H54 (cell line): ENCODE data around the gene TVP23C.
A peak's percentile ranks its signal among the peaks of the same experiment; 100 is the strongest.
"Not testable (repeated sequence)": the region's sequence is repeated elsewhere in the genome, so short reads cannot be mapped to it uniquely, and the experiment has no call there.

Experiments
- DNase-seq: peaks from one replicate; pipeline ENCODE4 v3.0.0; 2011; ENCODE audit warnings: low spot score, mixed read lengths; ENCODE audit not compliant: insufficient read length
- FAIRE-seq: peaks from 3 replicates; lab custom pipeline; 2011; peaks lifted over from hg19 to GRCh38; lab: Jason Lieb, UNC
- POLR2A ChIP-seq: IDR thresholded peaks from 2 replicates; pipeline ENCODE4 v1.6.1; 2011; ENCODE audit warnings: low read depth, mild to moderate bottlenecking, low read length

TVP23C gene

DNA sequence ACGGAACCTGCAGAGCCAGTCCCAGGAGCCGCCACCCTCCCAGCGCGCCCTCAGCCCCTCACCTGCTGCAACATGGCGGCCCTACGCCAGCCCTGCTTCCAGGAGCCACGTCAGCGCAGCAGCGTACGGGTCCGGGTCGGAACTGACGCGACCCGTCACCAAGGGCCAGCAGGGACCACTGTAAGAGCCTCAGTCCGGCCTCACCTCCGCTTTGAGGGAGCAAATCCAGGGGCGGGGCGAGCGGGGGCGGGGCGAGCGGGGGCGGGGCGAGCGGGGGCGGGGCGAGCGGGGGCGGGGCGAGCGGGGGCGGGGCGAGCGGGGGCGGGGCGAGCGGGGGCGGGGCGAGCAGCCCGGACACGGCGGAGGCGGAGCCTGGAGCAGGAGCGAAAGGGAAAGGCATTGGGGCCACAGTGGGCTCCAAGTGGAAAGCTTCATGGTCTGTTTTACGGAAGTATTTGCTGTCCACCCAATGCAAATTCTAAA is at the start of gene TVP23C:
Gene TVP23C, minus strand, starts transcription at position 109 of the 483 bp plus-strand sequence. Its CDS starts 35 bp downstream, at position 74.
- peak; percentile 37 for DNase-seq
- peak; percentile 90 for TF ChIP-seq POLR2A
- not testable (repeated sequence) for FAIRE-seq

DNA sequence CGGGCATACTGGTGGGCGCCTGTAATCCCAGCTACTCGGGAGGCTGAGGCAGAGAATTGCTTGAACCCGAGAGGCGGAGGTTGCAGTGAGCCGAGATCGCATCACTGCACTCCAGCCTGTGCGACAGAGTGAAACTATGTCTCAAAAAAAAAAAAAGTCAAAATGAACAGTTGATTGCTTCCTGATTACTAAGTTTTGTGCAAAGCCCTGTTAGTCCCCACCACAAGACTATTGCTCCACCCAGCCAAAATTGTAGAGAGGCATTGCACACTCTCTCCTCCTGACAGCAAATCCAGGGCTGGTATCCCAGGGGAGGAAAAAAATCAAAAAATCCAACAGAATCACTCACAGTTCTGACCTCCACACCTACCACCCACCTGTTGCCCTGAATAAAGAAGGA is 29.7 kb upstream of the TVP23C start:
- DNase-seq, FAIRE-seq: not testable (repeated sequence)

GRCh38 chr17:15591986-15592385 is 28.7 kb upstream of the TVP23C start:
- DNase-seq, FAIRE-seq: not testable (repeated sequence)

GRCh38 chr17:15590844-15591243 is 27.6 kb upstream of the TVP23C start:
- not testable (repeated sequence) for DNase-seq

GRCh38 chr17:15589544-15590536 is 26.6 kb upstream of the TVP23C start:
- DNase-seq, FAIRE-seq: not testable (repeated sequence)

More at GRCh38 chr17:15590844-15591243, 27.6 kb upstream of the TVP23C start:
- not testable (repeated sequence) for FAIRE-seq

- not testable (repeated sequence) for DNase-seq, FAIRE-seq
Observed at GRCh38 chr17:15588017-15588416, 24.7 kb upstream of the TVP23C start.

DNA sequence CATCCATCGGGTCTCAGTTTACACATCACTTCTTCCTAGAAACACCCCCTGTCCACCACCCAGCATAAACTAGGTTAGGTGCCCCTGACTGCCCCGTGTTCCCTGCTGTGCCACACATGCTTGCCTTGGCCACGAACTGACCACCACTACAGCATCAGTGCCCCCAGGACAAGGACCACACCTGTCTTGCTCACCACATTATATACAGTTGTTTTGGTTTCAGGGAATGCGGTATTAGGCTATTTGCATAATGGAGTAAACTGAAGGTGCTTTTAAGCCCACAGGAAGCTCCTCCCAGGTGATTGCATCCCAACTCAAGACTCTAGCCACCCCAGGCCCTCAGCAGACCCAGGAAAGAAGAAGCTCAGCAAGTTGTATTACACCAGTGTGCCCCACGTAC is 20.0 kb upstream of the TVP23C start:
- DNase-seq, FAIRE-seq: not testable (repeated sequence)

- not testable (repeated sequence) for DNase-seq, FAIRE-seq
Observed at GRCh38 chr17:15581462-15581861, 18.2 kb upstream of the TVP23C start.

GRCh38 chr17:15576848-15577247 is 13.6 kb upstream of the TVP23C start:
- DNase-seq, FAIRE-seq: not testable (repeated sequence)

GRCh38 chr17:15574660-15575059 is 11.4 kb upstream of the TVP23C start:
- DNase-seq, FAIRE-seq: not testable (repeated sequence)

- not testable (repeated sequence) for FAIRE-seq, DNase-seq
Observed at GRCh38 chr17:15573870-15574269, 10.6 kb upstream of the TVP23C start.

- not testable (repeated sequence) for DNase-seq, FAIRE-seq
Observed at GRCh38 chr17:15562613-15563374, 489 bp downstream of the TVP23C start.

DNA sequence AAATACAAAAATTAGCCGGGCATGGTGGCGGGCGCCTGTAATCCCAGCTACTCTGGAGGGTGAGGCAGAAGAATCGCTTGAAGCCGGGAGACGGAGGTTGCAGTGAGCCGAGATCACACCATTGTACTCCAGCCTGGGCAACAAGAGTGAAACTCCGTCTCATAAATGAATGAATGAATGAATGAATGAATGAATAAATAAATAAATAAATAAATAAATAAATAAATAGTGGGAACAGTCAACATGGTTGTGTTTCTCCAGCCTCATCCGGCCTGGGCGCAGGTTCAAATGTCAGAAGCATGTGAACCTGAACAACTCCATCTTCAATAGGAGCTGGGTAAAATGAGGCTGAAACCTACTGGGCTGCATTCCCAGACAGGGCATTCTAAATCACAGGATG is 1.8 kb downstream of the TVP23C start:
- FAIRE-seq, DNase-seq: not testable (repeated sequence)

DNA sequence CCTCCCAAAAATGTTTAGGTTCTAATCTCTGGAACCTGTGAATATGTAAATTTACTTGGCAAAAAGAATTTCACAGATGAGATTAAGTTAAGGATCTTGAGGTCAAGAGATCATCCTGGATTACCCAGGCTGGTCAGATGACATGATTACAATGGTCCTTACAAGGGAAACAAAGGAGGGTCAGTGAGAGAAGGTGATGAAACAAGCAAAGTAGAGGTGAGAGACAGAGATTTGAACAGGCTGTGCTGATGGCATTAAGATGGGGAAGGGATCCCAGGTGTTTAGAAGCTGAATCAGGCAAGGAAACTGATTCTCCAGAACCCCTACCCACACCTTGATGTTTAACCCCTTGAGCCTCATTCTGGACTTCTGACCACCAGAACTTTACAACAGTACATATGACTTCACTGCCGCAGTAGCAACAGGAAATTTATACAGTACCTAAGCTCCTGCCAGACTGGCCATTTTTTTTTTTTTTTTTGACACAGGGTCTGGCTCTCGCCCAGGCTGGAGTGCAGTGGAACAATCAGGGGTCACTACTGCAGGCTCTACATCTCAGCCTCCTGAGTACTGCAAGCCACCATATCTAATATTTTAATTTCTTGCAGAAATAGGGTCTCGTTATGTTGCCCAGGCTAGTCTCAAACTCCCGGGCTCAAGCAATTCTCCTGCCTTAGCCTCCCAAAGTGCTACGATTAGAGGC is 4.7 kb downstream of the TVP23C start:
- not testable (repeated sequence) for DNase-seq, FAIRE-seq

GRCh38 chr17:15557334-15557832 is 5.9 kb downstream of the TVP23C start:
- not testable (repeated sequence) for FAIRE-seq, DNase-seq

- FAIRE-seq, DNase-seq: not testable (repeated sequence)
Observed at GRCh38 chr17:15552932-15553331, 10.4 kb downstream of the TVP23C start.

DNA sequence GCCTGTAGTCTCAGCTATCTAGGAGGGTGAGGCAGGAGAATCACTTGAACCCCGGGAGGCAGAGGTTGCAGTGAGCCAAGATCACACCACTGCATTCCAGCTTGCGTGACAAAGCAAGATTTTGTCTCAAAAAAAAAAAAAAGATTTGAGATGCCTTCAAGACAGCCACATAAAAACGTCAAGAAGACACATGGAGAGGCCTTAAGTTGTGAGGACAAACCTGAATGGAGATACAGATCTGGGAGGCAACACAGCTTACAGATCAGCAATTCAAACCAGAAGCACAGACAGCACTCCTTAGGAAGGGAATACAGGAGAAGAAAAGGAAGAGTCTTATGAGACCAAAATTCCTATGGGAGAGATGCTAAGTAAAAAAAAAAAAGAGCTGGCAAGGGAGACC is 13.7 kb downstream of the TVP23C start:
- DNase-seq, FAIRE-seq: not testable (repeated sequence)

DNA sequence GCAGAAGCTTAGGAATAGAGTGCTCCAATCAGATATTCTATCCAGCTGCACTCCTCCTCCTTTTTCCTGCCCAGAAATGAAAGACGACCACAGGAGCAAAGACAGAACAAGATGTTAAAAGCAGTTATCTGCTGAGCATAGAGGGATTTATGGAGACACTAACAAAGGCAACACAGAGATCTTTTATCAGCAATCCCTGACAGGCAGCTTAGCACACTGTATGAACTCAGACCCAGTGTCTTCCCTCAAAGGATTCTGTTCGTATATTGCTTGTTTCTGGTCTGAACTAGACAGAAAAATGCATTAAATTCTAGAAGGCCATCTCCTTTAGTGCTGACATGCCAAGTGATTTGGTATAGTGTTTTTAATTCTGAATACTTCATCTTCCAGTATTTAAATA is 16.7 kb downstream of the TVP23C start:
- not testable (repeated sequence) for DNase-seq, FAIRE-seq
